Left renal cortex interstitium (tissue), 4 donors: ENCODE results near the gene ZNF697. TPM values are rescaled to one million over a fixed set of nuclear protein-coding genes. Genes with fewer than 3 reads are reported as not detected.
"Not testable (repeated sequence)": the region's sequence is repeated elsewhere in the genome, so short reads cannot be mapped to it uniquely, and the experiment has no call there.

Experiments
- DNase-seq, 4 donors: peaks; one replicate each; pipeline ENCODE4 v3.0.0-alpha.2; 2013; ENCODE audit warnings: low read depth in 4 of 4, low spot score in 2 of 4, missing footprints in 1 of 4
- polyA plus RNA-seq, 4 donors: library from polyadenylated mRNA; unstranded; fragments of 120-200 nt; gene quantifications; one replicate each; pipeline ENCODE4 v1.2.1, GENCODE V29; 2013; ENCODE audit not compliant: insufficient read length in 4 of 4

Gene ZNF697
- polyA plus RNA-seq, result 10 to 100 TPM; 19.4 to 22.0 (median 20.3) TPM

DNA sequence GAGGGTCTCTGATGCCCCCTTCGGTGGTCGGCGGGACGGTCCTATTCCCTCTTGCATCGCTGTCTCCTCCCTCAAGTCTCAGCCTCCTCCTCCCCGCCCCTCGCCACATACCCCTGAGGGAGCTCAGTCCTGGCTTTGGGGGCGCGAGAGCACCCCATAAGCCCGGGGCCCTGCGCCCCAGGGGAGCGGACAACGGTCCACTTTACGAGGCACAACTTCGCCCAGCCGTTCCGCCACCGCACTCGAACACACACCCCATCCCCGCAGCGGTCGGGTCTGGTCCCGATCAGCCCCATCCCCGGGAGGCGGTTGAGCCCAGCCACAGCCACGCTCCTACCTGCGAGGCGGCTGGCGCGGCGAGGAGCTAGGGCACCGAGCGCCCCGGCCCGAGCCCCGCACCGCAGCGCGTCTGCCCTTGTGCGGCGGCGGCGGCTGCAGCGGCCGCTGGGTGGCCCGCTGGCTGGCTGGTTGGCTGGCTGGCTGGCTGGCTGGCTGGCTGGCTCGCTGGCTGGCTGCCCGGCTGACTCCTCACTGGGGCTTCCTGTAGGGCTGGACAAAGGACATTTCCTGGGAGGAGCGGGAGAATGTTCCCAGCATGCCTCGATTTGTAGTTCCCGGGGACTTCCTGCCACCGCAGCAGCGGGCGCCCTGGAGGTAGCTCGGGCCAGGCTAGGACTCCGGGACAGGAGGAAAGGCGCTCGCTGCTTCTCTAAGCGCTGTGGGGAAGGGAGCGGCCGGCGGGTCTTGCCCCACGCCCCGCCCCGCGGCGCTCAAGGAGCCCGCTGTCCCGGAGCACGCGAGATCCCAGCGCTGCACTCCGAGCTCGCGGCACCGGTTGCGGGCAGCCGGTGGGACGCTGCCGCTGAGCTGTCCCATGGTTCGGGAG, at the start of gene ZNF697:
TSS of gene ZNF697 (minus strand) at position 533 of the 886 bp plus-strand sequence. CDS start 22,166 bp downstream, outside the sequence.
- DNase-seq, result peak in 3 of 4 donors; percentile 73 to 89 (median 84)

DNA sequence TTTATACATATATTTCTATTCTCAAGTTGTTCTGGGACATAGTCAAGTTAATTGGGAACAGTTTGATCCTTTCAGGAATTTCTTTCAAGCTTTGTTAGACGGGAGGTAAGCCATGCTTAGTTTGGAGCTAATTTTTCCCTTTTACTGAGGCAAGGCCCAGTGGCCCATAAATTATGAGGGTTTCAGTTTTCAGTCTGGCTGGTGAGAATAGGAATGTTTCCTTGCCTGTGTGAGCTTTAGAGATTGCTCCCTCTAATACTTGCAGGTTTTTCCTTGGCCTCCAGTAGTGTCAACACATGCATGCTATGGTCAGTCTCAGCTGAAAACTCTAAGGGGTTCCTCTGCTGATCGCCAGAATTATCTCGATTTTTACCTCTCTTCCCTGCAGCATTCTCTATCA, 49.5 kb upstream of the ZNF697 start:
- DNase-seq, result no peak

DNA sequence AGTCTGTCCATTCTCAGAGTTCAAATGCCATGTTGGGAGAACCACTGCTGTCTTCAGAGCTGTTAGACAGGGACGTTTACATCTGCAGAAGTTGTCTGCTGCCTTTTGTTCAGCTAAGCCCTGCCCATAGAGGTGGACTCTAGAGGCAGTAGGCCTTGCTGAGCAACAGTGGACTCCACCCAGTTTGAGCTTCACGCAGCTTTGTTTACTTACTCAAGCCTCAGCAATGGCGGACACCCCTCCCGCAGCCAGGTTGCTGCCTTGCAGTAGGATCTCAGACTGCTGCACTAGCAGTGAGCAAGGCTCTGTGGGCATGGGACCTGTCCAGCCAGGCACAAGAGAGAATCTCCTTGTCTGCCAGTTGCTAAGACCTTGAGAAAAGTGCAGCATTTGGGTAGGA, 48.8 kb upstream of the ZNF697 start:
- not testable (repeated sequence) for DNase-seq

DNA sequence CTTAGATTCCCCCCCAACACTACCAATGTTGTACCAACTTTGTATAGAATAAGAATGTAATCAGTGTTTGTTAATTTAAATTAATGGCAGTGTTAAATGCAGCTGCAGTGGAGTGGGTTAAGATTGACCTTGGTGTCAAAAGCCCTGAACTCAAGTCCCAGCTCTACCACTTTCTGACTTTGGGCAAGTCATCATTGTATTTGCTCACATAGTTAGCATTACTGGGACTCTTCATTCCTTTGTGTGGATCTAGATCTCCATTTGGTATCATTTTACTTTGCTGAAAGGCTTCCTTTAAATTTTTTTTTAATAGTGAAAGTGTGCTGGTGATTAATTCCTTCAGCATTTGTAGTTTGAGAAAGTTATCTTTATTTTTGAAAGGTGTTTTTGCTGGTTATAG, 41.4 kb upstream of the ZNF697 start:
- no peak for DNase-seq

DNA sequence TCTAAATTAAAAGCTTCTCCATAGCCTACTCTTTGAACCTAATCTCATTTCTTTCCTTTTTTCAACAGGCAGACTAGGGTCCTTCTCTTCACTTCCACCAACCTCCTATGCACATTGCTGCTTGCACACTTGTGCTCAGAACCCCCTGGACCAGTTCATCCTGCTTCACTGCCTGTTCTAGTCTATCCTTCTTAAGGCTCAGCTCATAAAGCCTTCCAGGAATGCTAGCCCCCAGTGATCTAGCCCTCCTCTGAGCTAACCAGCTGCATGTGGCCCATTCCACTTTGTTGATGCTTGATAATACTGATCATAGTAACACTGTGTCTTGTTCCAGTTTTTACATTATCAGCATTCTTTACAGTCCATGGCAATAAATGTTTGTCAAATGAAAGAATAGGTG, 40.7 kb upstream of the ZNF697 start:
- DNase-seq, result no peak

DNA sequence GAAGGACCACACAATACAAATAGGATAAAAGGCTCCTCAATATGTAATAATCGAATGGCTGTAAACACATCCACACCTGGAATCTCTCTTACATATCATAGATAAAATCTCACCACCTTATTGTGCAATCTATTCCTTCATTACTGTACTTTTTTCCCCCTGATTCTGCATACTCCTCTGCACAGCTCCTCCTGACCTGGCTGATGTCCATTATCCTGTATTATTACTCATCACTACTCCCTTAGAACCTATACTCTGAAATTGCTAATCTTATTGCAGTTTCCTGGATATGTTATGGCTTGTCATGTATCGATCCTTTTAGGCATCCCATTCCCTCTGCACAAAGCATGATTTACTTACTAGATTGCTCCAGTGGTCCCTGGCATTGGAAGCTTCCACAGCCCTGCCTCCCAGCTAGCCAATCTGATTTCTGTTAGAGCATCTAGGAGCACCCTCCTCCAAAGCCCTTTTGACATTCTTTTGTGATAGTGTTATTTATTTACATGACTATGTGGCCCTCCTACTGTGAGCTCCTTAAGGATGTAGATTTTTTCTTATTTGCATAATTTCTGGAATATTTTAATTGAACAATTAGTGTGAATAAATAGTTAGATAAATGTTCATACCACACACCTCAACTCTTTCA, 39.5 kb upstream of the ZNF697 start:
- DNase-seq, result no peak

DNA sequence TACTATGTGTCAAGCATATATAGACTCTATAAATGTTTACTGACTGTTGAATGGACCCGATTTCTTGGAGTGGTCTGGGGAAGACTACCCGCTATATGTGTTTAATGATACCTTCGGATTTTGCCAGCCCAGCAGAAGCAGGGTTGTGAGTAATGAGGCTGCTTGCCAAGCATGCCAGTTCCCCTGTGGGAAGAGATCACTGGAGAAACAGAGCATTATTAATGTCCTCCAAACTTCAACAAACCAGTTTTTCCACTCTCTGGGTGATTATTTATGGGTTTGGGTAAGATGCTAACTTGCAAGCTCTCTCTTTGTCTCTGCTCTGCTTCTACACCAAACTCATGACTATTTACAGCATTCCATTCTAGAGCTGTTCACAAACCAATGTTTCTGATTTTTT, 38.6 kb upstream of the ZNF697 start:
- DNase-seq, result no peak

DNA sequence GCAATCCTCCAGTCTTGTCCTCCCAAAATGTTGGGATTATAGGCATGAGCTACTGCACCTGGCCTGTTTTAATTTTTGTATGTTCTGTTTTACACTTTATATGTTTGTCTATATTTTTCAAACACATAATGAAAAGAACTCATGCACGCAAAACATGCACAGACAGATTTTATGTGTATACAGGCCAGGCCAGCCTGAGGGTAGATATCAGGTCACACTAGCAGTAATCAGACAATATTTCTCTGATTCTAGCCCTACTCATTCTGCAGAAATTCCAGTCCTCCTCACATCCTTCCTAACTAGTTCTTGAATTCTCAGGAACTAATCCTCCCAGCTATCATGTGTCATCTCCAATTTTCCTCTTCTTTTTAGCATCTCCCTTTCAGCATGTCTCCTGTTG, 35.8 kb upstream of the ZNF697 start:
- DNase-seq, result no peak

DNA sequence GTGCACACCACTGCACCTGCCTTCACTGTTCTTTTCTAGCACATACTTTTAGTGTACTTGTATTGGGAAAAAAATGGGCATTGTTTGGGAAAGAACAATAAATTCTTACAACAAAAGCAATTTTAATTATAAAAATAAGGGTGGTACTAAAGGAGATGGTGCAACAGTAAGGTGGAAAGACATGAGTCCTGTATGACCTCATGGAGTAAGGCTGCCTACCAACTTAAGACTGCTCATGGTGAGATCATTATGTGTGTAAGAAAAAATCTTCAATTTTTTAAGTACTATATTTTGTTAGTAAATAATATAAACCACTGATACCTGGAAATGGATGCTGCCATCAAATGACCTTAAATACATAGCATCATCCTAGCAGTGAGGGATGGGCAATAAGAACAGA, 34.1 kb upstream of the ZNF697 start:
- no peak for DNase-seq

DNA sequence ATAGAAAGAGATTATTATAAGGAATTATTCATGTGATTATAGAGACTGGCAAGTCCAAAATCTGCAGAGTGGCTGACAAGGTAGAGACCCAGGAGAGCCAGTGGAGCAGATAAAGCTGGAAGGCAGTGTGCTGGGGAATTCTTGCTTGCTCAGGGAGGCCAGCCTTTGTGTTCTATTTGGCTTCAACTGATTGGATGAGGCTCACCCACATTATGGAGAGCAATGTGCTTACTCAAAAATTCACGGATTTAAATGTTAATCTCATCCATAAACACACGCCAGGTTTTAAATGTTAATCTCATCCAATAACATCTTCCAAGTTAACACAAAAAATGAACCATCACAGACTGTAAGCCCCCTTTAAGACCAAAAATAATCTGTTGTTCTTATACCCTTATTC, 33.5 kb upstream of the ZNF697 start:
- DNase-seq, result no peak

DNA sequence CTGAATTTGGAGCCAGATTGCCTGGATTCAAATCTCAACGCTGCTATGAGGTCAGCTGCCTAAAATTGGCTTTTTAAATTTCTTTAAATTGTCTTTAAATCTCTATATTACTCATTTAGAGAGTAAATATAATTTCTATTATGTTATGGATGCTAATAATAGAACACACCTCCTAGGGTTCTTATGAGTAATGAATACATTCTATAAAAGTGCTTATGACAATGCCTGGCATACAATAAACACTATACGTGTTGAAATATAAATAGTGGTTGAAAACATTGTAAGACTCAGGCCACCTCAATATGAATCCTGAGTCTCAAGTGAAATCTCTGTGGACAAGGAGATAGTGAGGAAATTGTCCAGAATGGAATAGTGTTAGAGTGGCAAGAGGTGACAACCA, 32.7 kb upstream of the ZNF697 start:
- DNase-seq, result no peak

DNA sequence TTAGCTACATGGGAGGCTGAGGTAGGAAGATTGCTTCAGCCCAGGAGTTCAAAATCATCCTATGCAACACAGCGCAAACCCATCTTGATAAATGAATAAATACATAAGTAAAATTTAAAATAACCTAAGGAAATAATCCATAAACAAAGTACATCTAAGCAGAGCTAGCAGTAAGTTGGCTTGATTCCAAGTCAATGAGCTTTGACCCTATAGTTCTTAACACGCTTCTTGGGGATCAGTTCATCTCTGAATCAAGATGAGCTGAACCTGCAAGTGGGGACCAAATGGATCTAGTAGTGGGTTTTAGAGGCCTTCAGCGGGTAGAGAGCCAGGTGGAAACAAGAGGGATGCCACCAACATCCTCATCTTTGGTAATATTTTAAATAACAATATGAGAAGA, 32.1 kb upstream of the ZNF697 start:
- no peak for DNase-seq

DNA sequence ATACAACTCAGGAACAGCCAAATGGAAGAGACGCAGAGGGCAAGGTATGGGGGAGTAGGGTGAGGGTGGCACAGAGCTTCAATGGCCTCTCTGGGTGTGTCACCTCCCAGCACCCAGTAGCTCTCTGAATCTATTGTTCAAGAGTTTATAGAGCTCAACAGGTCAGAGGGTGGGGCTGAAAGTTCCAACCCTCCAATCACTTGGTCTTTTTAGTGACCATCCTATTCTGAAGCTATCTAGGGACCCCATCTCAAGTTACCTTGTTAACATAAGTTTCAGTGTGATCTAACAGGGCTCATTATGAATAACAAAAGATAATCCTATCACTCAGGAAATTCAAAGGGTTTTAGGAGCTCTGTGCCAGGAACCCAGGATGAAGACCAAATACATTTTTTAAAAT, 31.2 kb upstream of the ZNF697 start:
- DNase-seq, result no peak

DNA sequence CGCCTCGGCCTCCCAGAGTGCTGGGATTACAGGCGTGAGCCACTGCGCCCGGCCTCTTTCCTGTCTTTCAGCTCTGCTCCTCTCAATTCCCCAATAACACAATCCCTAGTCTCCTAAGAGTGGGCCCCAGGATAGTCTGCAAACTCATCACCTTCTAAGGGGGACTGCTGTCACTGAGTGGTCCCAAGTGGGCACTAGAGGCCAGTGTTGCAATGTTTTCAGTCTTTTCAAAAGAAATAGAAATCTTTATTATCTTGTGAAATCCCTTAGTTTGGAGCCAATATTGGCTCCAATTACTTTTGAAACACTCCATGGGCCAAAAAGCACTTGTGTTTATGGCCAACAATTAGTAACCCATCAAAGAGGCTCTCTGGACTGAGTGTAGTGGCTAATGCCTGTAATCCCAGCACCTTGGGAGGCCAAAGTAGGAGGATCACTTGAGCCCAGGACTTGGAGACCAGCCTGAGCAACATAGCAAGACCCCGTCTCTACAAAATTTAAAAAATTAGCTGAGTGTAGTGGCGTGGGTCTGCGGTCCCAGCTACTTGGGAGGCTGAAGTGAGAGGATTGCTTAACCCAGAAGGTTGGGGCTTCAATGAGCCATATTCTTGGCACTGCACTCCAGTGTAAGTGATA, 28.6 kb upstream of the ZNF697 start:
- DNase-seq, result no peak

DNA sequence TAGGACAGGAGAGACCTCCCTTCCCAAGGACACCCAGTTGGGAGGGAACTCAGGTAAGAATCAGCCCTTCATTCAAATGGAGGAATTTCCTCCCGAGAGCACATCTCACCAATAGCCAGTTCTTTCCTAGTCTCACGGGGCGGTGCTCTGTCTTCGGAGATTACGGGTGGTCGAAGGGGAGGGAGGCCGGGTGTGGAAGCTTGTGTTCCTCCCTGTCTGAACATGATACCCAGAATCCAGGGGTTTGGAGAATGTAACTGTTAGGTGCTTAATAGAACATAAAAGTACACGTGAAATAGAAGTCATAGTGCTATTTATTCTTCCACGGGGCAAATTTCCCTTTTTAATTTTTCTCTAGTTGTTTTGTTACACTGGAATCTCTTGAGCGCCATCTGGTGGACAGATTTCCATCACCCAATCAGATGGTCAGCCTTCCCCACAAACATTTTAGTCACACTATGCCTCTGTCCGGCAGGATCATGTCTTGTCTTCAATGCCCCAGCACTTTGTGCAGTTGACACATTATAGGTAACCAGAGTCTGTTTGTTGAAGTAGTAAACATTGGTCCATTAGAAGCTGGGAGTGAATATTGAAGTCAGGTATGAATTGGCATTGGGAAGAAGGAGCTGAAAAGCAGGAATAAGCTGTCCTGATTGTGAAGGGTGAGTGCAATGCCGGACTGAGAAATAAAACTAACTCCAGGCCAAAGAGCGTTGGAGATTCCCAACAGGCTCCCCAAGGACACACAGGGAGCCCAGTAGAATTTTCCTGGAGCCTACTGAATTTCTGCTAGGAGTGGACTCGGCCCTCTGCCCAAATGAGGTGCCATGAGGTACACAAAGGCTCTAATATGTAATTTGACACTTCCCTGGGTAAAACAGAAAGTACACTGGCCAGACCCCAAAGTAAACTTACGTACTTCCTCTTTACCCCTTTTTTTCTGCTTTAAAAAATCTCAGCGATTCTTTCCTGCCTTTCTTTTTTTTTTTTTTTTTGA, 27.6 kb upstream of the ZNF697 start:
- DNase-seq, result peak; percentile 82 to 90 (median 86)

DNA sequence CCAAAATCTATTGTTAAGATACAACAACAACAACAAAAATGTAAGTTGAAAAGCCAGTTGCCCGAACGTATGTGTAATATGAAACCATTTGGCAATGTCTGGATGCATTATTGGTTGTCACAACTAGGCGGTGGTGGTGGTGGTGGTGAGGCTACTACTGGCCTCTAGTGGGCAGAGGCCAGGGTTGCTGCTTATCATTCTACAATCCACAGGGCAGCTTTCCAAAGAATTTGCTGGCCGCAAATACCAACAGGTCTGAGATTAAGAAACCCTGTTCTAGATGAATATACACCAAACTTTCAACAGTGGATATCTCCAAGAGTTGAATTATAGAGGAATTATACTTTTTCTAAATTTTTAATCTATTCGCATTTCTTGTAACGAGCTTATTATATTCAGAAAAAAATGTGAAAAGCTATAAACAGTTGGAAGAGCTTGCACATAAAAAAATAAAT, 26.8 kb upstream of the ZNF697 start:
- DNase-seq, result no peak

DNA sequence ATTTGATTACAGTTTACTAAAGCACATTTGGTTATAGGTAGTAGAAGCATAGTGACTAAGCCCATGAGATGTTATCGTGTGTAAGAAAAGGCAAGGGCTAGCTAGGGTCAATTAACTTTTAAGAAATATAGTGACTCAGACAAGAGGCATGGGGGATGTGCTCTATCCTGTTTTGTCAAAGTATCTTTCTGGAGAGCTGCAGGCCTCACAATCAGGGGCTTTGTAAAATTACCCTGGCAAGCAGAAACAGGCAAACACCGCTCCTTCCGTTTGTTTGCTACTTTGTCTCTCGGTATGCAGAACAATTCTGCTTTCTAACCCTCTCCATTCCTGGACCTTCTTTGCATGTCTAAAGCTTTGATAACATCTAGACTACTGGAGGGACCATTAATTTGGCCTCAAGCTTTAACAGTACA, 26.1 kb upstream of the ZNF697 start:
- DNase-seq, result no peak

DNA sequence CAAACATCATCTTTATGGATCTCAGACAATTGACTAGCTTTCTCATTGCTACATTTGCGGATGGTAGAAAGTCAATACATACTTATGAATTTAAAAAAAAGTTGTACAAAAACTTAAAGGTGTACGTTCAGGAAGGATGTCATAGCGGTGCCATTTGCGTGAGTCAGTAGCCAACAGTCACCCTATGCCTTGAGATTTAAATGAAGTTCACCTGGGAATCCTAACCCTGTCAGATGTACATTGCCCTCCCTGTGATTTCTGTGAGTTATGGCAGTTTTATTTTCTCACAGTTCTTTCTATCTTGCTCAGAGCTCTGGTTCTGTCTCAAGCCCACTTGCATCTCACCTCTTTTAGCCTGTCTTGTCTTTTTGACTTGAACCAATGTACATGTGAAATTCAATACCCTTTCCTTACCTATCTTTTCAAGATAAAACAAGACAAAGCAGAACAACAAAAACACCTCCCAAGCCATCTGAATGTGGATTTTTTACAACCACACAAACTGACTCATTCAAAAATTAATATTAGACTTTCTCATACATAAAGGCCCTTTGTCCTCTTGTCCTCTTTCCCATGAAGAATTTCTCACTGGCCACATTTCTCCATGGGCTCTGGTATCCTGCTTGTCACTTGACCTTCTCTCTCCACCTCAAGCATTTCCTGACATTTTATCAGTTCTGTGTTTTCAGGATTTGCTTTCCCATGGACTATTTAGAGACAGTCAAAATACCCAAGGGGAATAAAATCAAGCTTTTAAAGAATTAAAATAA, 25.3 kb upstream of the ZNF697 start:
- DNase-seq, result no peak

DNA sequence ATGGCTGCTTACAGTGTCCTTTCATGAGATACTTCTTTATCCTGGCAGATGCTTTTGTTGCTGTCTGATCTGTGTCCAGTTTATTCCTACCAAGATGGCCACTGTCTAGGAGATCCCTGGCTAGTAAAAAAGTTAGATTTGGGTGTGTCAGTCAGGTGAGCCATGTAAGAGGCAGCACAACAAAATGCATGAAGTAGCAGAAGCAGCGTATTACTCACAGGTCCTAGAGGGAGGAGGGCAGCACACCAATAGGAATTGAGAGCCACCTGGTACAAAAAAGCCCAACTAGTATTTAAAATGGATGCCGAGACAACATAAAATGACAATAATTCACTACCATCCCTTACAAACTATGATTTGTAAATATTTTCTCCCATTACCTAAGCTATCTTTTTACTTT, 22.8 kb upstream of the ZNF697 start:
- DNase-seq, result no peak
